HL-60 (cell line): ENCODE measurements around the gene TFB2M.

Experiments used
- DNase-seq, 2 experiments: peaks; one replicate each; pipeline ENCODE4 v3.0.0-alpha.2; 2010 to 2020; ENCODE audit warnings: low read depth in 1 of 2, low spot score in 1 of 2
- H3K27ac ChIP-seq: fragments of 250-450 bp; sonication (Bioruptor Pico); replicated peaks from 2 replicates; pipeline ENCODE4 v1.5.1; 2020; ENCODE audit warnings: mild to moderate bottlenecking, moderate library complexity
- H3K27me3 ChIP-seq: fragments of 250-450 bp; sonication (Bioruptor Pico); 2 replicates; pipeline ENCODE4 v1.5.1; 2021; ENCODE audit warnings: mild to moderate bottlenecking, moderate library complexity; ENCODE audit not compliant: insufficient read depth, poor library complexity, severe bottlenecking
- H3K4me3 ChIP-seq: replicated peaks from 2 replicates; pipeline ENCODE4 v1.5.1; 2011; ENCODE audit warnings: mild to moderate bottlenecking, control low read depth, low read length; ENCODE audit not compliant: insufficient read depth
- CTCF ChIP-seq: IDR thresholded peaks from one replicate; pipeline ENCODE4 v1.5.1; 2011; ENCODE audit warnings: low read length, control low read depth, inconsistent platforms; ENCODE audit not compliant: insufficient read depth
- GABPA ChIP-seq: IDR thresholded peaks from 2 replicates; pipeline ENCODE4 v1.6.1; 2012; ENCODE audit warnings: low read depth
- POLR2AphosphoS5 ChIP-seq: IDR thresholded peaks from 2 replicates; pipeline ENCODE4 v1.6.1; 2012; ENCODE audit warnings: low read depth
- REST ChIP-seq: IDR thresholded peaks from 2 replicates; pipeline ENCODE4 v1.6.1; 2012; ENCODE audit warnings: low read depth; ENCODE audit not compliant: insufficient replicate concordance
- SPI1 ChIP-seq: IDR thresholded peaks from 2 replicates; pipeline ENCODE4 v1.6.1; 2012; ENCODE audit warnings: low read depth, mild to moderate bottlenecking, borderline replicate concordance

TFB2M gene

GRCh38 chr1:246540738-246541491 is 25.1 kb downstream of the TFB2M start:
- no peak overlapping the region for H3K27ac ChIP-seq
- no peaks in the 10 kb centered on the region for H3K27me3 ChIP-seq
- TF ChIP-seq REST (no peak), CTCF (no peak), GABPA (no peak), SPI1 (no peak), POLR2AphosphoS5 (no peak)

GRCh38 chr1:246537887-246538286 is 28.2 kb downstream of the TFB2M start:
- H3K4me3 ChIP-seq = no peak overlapping the region
- no peaks in the 10 kb centered on the region for H3K27me3 ChIP-seq
- DNase-seq = no peak
- no peak for TF ChIP-seq REST
- no peak for TF ChIP-seq CTCF
- no peak for TF ChIP-seq POLR2AphosphoS5
- TF ChIP-seq SPI1 = no peak
- no peak for TF ChIP-seq GABPA
- H3K27ac ChIP-seq = no peak overlapping the region

More at GRCh38 chr1:246540738-246541491, 25.1 kb downstream of the TFB2M start:
- no peak for DNase-seq
- H3K4me3 ChIP-seq = no peak overlapping the region

GRCh38 chr1:246537441-246537840 is 28.6 kb downstream of the TFB2M start:
- H3K27ac ChIP-seq = no peak overlapping the region
- TF ChIP-seq POLR2AphosphoS5 (no peak), CTCF (no peak), GABPA (no peak), REST (no peak)

More at GRCh38 chr1:246537441-246537840, 28.6 kb downstream of the TFB2M start:
- Histone ChIP-seq H3K27me3 (no peaks in the 10 kb centered on the region), H3K4me3 (no peak overlapping the region)
- DNase-seq = no peak
